KBM-7 (cell line): Measurements from ENCODE around the gene TXN2.
"Not testable (repeated sequence)": the region's sequence is repeated elsewhere in the genome, so short reads cannot be mapped to it uniquely, and the experiment has no call there.

Experiments
- DNase-seq: peaks from one replicate; pipeline ENCODE4 v3.0.0-alpha.2; 2015
- in situ Hi-C: fragments of 300-500 bp; cut with MboI; formaldehyde crosslinking; loops from 2 replicates; pipeline ENCODE4 v1.14.3; 2020; ENCODE audit warnings: low sequenced_read_pairs, low pct_unique_long_range_greater_than_20kb, mixed read lengths

TXN2 gene

GRCh38 chr22:36440429-36441002 lies 40.9 kb downstream of the TXN2 start:
- in situ Hi-C loops = no loop called here
- DNase-seq = no peak

GRCh38 chr22:36439481-36440271 lies 41.8 kb downstream of the TXN2 start:
- in situ Hi-C loops = no loop called here
- no peak for DNase-seq

DNA sequence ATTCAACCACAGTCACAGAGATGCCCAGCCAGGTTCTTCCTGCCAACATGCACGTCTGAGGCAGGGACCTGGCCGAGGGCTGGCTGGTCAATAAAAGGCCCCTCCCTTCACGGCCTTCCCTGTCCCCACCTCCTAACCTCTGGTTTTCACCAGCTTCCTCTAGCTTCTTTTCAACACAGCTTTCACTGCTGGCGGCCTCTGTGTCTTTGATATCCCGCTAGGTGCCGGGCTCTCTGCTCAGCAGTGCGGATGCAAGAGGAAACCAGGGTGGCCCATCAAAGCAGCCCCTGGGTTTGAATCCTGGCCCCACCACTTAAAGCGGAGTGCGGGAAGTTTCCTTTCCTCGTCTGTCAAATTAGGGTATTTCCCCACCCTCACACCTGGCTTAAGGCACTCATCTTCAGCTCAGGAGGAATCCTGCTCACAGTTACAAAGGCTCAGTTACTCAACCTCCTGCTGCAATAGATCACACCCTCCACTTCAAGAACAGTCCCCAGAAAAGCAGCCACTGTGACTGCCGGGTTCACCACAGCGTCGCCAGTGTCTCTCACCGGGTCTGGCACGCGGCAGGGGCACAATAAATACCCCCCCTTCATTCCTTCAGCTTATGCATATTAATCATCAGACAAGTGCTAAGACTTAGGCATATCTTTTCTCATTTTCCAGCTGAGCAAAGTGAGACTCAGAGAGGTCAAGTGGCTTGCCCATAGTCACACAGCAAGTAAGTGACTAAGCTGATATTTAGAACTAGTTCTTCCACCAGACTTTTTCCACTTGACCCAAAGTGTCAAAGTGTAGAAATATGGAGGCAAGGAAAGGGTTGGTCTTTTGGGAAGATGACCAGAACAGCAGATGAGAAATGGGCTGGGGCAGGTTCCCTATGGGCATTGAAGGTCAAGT lies 45.7 kb downstream of the TXN2 start:
- in situ Hi-C loops = no loop called here
- DNase-seq = peak; percentile 55

DNA sequence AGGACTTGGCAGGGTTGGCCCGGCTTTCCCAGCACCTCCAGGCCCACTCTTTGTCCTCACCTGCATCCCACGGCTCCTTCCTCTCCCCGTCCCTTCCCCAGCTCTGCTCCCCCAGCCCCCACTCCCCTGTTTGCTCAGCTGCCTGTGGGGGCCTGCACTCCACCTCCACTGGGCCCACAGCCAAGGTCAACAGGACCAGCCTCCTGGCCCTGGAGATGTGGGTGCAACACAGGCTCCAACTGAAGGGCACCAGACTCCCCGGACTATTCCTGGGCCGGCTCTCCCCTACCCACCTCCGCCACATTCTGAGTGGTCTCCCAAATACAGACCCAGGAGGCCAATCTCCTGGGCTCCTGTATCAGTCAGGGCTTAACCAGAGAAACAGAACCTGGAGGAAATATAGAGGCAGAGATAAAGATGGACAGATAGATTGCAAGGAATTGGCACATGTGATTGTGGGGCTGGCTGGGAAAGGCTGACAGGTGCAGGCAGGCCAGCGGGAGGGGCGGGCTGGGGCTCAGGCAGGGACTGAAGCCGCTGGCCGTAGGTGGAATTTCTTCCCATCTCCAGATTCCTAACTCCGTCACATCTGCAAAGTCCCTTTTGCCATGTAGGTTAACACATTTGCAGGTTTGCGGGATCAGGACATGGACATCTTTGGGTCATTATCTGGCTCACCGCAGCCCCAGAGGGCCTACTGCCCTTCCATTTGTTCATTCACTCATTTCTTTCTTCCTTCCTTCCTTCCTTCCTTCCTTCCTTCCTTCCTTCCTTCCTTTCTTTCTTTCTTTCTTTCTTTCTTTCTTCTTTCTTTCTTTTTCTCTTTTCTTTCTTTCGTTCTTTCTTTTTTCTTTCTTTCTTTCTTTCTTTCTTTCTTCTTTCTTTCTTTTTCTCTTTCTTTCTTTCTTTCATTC lies 47.9 kb downstream of the TXN2 start:
- DNase-seq = no peak
- in situ Hi-C loops = no loop called here

- DNase-seq = no peak
- in situ Hi-C loops = no loop called here
Measured at GRCh38 chr22:36432592-36433317, 48.7 kb downstream of the TXN2 start.

DNA sequence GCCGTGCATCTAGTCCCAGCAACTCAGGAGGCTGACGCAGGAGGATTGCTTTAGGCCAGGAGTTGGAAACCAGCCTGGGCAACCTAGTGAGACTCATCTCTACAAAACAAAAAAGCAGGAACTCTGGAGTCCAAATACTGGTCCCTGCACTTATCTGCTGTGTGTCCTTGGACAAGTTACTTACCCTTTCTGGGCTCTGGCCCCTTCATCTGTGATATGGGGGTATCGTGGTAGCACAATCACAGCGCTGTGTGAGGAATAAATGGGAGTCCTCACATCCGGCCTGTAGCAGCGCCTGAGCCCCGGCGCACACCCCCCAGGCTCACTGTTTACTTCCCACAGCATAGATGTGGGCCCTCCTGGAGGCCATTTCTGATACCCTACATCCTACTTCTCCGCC lies 49.5 kb downstream of the TXN2 start:
- DNase-seq = no peak
- in situ Hi-C loops = no loop called here

DNA sequence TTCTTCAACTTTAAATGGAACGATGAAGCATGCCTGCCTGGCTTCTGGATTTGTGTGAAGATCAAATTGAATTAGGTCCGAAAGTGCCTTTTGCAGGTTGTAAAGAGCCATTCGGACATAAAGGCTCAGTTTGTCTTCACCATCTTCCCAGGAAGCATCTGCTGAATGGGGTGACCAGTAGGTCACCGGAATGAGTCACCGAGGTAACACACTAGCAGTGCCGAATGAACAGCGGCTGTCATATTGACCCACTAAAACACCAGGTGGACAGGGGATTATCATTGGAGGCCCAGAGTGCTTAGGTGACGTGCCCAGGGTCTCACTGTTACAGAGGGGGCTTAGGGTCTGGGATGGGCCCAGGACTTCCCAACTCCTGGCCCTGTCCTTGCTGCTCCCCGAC lies 50.6 kb downstream of the TXN2 start:
- in situ Hi-C loops = no loop called here
- DNase-seq = no peak

GRCh38 chr22:36427952-36428351 lies 53.5 kb downstream of the TXN2 start:
- in situ Hi-C loops, DNase-seq: not testable (repeated sequence)

- DNase-seq = no peak
- in situ Hi-C loops = no loop called here
Measured at GRCh38 chr22:36425977-36426523, 55.4 kb downstream of the TXN2 start.

- in situ Hi-C loops = no loop called here
- no peak for DNase-seq
Measured at GRCh38 chr22:36424901-36425579, 56.4 kb downstream of the TXN2 start.

DNA sequence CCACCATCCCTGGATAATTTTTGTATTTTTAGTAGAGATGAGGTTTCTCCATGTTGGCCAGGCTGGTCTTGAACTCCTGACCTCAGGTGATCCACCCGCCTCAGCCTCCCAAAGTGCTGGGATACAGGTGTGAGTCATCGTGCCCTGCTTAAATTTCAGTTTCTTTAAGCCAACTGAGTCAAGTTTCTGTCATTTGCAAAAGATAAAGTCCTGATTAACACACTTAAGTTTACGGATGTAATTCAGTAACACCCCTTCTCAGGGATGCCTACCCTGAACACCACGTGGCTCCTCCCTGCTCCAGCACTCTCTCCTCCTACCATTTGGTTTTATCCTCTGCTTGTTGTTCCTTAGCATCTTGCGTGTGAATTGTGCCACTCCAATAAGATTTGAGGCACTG lies 57.0 kb downstream of the TXN2 start:
- DNase-seq, in situ Hi-C loops: not testable (repeated sequence)

GRCh38 chr22:36423461-36424404 lies 57.7 kb downstream of the TXN2 start:
- DNase-seq = peak; percentile 76
- in situ Hi-C loops = no loop called here

DNA sequence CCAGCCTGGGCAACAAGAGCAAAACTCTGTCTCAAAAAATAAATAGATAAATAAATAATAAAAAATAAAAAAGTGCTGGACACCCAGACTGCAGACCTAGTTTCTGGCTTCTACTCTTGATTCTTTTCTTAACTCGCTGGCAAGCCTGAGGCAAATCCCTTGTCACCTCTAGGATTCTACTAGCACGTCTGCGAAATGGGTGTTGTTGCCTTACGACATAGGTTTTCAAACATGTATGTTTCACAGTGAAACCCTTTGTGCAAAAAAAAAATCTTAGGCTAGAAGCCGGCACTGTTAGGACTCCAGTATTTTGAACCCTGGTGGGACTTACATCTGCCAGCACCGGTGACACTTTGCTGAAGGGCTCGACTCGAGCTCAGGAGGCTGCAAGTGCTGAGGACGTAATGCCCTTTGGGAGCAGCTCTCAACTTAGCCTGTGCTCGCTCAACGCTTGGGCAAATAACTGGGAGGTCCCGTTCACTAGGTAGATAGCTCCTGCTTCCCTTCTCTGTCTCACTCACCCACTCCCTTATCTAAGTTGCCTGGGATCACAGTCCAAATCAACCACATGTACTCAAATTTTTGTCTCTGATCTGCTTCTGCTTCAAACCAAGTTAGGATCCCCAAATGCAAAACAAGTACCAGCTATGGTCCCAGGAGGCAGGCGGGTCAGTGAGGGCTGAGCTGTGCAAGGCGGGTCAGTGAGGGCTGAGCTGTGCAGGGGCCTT lies 59.0 kb downstream of the TXN2 start:
- in situ Hi-C loops = no loop called here
- DNase-seq = no peak

- DNase-seq = no peak
- in situ Hi-C loops = no loop called here
Measured at GRCh38 chr22:36419912-36420882, 61.2 kb downstream of the TXN2 start.
